GM21737 (cell line): ENCODE measurements around the gene ASCL5.

Source experiments
- ATAC-seq: cut with Tn5 transposase; IDR thresholded peaks from one replicate; pipeline ENCODE4 v1.9.1; 2021; ENCODE audit warnings: mild to moderate bottlenecking, moderate library complexity; ENCODE audit not compliant: unreplicated experiment

ASCL5 gene

GRCh38 chr1:201153474-201154388 is 26.7 kb upstream of the ASCL5 start:
- ATAC-seq = peak; percentile 50

GRCh38 chr1:201149400-201149799 is 22.4 kb upstream of the ASCL5 start:
- no peak for ATAC-seq

DNA sequence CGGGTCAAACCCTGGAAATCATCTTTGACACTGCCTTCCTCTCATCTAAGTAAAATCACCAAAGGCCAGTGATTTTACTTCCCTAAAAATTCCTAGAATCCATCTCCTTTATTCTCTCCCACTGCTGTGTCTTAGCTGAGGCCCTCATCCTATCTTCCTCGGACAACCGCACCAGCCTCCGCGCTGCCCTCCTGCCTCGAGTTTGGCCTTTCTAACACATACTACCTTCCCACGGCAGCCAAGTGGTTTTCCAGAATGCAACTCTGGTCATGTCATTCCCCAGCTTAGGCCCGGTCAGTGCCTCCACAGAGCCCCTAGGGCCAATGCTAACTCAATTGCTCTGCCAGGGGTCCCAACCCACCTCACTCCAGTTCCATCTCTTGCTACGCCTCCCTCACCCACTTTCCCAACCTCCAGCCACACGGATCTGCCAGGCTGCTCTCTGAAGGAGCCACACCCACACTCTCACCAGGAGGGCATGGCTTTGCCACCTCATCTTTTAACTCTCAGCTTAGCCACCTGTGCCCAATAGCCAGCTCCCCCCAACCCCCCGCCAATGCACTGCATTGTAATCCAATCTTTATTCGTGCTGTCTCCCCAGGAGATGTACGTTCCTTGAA is 20.5 kb upstream of the ASCL5 start:
- no peak for ATAC-seq

DNA sequence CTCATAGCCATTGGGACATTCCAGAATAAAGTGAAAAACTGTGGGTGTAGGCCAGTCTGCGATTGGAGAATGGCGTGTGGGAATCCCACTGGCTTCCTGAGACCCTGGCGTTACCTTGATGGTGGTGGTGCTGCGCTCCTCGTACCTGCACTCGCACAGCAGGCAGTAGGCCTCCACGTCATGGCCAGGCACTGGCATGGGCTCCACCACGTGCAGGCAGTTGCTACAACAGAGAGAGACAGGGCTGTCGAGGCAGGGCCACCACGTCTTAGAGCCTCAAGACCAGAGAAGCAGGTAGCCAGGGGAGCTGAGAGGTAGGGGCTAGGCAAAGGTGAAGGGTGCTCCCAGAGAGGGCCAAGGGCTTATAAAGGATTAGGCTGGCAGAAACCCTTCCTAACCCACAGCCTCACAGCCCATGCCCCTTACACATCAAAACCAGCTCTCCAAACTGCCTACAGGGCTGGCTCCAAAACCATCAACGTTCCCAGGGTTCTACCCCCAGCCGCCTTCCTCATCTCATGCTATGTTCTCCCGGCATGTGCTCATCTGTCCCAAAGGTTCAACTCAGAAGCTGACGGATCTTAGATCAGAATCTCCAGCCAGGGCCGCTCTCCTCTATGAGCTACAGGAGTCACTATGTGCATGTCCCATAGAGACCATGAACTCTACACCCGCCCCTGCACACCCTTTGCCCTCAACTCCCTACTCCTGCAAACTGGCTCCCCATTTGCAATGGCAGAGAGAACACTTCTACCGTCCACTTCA is 19.8 kb upstream of the ASCL5 start:
- ATAC-seq = no peak

DNA sequence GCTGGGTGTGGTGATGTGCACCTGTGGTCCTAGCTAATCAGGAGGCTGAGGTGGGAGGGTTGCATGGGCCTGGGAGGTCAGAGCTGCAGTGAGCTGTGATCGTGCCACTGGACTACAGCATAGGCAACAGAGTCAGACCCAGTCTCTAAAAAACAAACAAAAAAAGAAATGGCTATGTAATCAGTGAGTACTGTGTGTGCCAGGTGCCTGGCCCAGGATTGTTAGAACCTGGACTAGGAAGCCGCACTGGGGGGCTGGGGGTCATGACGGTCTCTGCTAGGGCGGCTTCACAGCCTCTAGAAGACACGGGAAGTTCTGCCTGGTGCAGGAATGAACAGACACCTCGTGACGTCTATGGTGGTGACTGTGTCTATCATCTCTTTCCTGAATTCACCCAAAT is 18.8 kb upstream of the ASCL5 start:
- no peak for ATAC-seq

DNA sequence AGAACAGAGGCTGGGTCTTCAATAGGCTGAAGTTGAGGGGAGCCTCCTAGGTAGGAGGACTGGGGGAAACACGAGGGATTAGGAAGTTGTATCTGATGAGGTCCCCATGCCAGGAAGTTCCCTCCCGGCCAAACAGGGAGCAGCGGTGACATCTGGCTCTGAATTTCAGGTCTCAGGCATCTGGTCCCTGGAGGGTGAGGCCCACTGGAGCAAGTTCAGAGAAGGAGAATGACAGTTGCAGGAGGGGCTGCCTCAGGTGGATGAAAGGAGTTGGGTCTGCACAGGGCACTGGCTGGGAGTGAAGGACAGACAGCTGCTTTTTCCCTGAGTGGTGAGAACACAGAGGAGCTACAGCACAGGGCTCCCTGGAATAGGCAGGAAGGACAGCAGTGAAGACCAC is 18.1 kb upstream of the ASCL5 start:
- no peak for ATAC-seq

DNA sequence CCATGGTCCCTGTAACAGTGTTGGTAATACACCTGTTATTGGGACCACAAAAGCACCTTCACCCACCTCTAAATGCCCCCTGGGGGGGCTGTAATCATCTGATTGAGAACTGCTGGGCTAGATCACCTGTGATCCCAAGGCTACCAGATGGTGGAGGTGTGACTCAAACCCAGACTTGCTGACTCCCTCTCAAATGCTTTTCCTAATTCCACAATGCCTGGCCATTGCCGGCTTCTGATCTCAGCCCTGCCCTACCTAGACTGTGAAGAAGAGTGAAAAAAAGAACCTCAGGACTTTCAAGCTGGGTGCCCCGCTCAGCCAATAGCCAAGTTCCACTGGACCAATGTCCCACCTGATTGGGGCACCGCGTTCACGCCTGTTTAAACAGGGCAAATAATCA is 17.7 kb upstream of the ASCL5 start:
- no peak for ATAC-seq

DNA sequence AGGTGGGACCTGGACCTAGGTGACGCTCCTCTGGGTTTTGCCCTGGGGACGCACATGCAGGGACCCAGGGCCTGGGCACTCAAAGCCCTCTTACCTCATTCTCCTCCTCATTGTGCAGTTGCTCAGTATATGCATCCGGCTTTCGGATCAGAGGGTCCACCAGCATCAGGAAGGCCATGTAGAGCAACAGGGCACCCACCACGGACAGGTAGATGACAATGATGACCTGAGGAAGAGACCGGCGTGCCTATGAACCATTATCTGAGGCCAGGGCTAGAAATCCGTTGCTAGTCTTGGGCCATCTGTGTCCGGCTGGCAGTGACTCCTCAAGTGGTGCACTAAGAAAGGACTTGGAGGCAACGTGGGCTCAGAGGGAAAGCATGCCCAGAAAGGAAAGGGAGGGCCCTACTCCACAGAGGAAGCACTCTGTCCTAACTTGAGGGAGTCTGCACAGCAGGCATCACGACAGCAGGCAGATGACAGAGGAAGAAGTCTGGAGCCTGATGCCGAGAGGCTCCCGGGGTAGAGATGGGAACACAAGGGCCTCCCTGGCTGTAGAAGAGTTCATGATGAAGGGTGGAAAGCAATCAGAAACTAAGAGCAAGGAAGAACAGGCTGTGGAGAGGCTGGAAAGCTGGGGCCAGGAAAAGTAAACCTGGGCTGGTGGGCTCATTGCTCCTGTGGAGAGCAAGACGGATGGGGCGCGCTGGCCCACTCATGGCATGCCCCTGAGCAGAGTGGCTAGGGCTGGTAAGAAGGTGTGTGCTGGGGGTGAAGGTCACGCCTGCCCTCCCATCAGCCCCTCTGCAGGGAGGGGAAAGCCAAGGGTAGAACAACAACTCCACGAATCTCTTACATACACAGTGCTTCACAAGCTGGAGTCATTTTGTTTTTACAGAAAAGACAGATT is 17.0 kb upstream of the ASCL5 start:
- no peak for ATAC-seq

DNA sequence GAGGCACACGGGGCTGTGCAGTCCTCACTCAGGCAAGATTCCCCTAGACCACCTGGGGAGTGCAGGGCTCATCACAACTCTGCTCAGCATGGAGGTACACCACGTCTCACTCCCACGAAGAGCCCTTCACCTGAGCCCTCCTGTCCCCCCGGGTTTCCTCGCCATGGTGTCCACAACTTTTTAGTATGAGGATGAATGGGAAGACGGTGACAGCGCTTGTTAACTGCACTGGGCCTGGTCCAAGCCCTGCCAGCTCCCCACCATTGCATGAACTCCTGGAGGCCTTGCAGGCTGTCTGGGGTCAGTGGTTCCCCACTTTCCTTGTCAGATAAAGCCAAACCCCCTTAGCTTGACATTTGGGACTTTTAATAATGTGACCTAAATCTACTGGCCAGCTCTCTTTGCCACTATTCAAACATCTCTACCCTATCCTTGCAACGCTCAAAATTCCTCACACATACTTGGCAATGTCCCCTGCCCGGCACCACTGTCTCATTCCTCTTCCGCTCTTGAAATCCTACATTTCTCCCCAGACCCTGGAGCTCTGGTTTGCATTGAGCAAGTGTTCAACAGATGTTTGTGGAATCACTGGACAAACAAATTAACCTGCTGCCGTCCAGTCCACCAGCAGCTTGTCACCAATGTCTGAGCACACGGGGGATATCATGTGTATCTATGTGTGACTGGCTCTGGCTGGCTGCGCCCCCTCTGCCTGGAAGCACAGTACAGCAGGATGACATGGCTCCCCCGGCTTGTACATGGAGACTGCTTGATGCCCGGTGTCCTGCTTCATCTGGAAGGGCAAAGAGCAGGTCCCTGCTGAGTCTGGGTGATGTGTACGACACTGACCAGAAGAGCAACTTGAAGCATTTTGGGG is 16.1 kb upstream of the ASCL5 start:
- no peak for ATAC-seq

- no peak for ATAC-seq
These were observed 15.2 kb upstream of the ASCL5 start for GRCh38 chr1:201142011-201142848.

GRCh38 chr1:201141418-201141817 is 14.4 kb upstream of the ASCL5 start:
- ATAC-seq = no peak

DNA sequence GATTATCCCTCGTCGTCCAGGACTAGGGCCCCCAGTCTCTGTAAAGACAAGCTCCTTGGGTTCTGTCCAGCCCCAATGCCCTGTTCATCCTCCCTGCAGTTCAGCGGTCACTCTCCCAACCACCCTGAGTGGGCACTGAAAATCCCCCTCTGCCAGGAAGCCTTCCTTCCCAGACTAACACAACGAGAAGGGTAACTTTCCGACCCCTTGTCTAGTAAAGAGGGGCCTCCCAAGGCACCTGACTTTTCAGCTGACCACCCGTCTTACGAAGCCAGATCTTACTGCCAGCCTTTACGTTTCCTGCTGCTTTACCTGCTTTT is 13.9 kb upstream of the ASCL5 start:
- no peak for ATAC-seq

GRCh38 chr1:201140235-201140940 is 13.4 kb upstream of the ASCL5 start:
- ATAC-seq = no peak

- no peak for ATAC-seq
These were observed 12.8 kb upstream of the ASCL5 start for GRCh38 chr1:201139756-201140155.

- ATAC-seq = no peak
These were observed 12.3 kb upstream of the ASCL5 start for GRCh38 chr1:201139306-201139705.

DNA sequence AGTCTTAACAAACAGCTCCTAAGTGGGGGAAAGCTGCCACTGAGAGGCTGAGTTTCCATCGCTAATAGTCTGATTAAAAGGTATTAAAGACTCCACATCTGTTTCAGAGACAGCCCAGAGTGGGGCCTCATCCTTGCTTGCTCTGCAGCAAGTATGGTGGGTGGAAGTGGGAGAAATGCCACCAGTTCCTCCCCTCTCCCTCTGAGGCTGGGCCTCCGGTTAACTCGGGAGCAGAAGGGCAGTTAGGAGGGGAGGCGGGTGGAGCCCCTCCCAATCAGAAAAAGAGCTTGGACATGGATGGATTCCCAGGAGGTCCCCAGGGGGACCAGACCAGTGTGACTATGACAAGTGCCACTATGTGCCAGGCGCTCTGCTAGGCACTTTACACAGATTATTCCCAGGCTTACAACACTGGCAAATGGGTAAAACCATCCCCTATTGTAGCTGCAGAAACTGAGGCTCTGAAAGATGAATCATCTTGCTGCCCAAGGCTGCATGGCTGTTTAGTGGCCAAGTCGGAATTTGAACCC is 11.4 kb upstream of the ASCL5 start:
- no peak for ATAC-seq

DNA sequence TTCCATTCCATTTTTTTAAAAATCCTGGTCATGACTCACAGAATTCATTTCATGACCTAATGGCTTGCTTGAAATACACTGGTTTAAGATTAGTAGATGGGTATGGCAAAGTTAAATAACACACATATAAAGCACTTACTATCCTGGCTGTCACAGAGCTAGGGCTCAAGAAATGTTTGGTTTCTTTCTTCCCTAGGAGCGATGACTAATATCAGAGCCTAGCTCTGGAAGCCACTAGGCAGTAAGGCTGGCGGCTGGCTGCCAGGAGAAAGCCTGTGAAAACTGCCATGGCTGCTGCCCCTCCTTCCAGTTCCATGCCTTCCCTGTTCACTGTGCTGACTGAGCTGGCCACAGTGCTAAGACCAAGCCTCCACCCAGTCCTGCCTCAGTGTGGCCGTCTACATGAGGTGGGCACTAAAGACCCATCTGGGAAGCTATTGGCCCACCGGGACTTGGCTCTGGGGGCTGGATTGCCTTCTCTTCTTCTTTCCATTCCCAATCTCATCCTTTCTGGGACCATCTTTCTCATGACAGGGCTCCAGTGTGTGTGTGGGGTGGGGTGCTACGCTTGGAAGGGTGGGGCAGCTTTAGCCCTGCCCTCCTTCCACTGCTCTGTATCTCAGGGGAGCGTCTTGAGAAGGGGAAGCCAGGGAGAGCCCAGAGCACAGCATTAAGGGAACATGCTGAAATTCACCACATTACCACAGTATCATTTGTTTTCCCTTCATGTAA is 10.8 kb upstream of the ASCL5 start:
- no peak for ATAC-seq
